Gastroesophageal sphincter (tissue), 4 donors: Measurements from ENCODE around the gene CXCR5. TPM values are rescaled to one million over a fixed set of nuclear protein-coding genes. Genes with fewer than 3 reads are reported as not detected.

Source experiments
- ATAC-seq: fragments of 150-250 bp; one replicate; pipeline ENCODE4 v1.9.1; 2016; ENCODE audit warnings: mild to moderate bottlenecking, moderate library complexity
- H3K27ac ChIP-seq, 4 donors: fragments of 200-600 bp; sonication (generic) in 3 of 4; 1 replicate in 3 of 4; 2 replicates in 1 of 4; pipeline ENCODE4 v1.5.1; 2016 to 2019
- H3K27me3 ChIP-seq: fragments of 200-600 bp; sonication (generic); one replicate; pipeline ENCODE4 v1.5.1; 2019
- H3K36me3 ChIP-seq, 2 donors: fragments of 200-600 bp; sonication (generic); one replicate each; pipeline ENCODE4 v1.5.1; 2019; ENCODE audit warnings: control low read depth in 1 of 2
- H3K4me1 ChIP-seq, 3 donors: fragments of 200-600 bp; sonication (generic); 1 replicate in 2 of 3; 2 replicates in 1 of 3; pipeline ENCODE4 v1.5.1; 2016 to 2019; ENCODE audit warnings: control low read depth in 2 of 3
- H3K4me3 ChIP-seq, 2 donors: fragments of 200-600 bp; sonication (generic); one replicate each; pipeline ENCODE4 v1.5.1; 2019; ENCODE audit warnings: mild to moderate bottlenecking in 1 of 2, moderate library complexity in 1 of 2
- H3K9me3 ChIP-seq, 3 donors: fragments of 200-600 bp; sonication (generic); one replicate each; pipeline ENCODE4 v1.5.1; 2017 to 2019; ENCODE audit warnings: control low read depth in 2 of 3
- EP300 ChIP-seq: sonication (generic); formaldehyde crosslinking; IDR thresholded peaks from one replicate; pipeline ENCODE4 v1.6.1; 2017; ENCODE audit warnings: antibody characterized with exemption, mild to moderate bottlenecking
- POLR2A ChIP-seq, 2 donors: fragments of 450-650 bp; IDR thresholded peaks; one replicate each; pipeline ENCODE4 v1.6.1; 2017; ENCODE audit warnings: antibody characterized with exemption in 2 of 2, mild to moderate bottlenecking in 2 of 2, moderate library complexity in 1 of 2
- POLR2AphosphoS5 ChIP-seq: sonication (generic); formaldehyde crosslinking; IDR thresholded peaks from one replicate; pipeline ENCODE4 v1.6.1; 2017; ENCODE audit warnings: antibody characterized with exemption
- WGBS, 2 donors: methylation state at CpG; one replicate each; pipeline ENCODE4 v1.1.5; 2018; ENCODE audit warnings: low coverage in 1 of 2; 5-methylcytosine and 5-hydroxymethylcytosine counted together
- total RNA-seq, 4 donors: library from RNA; depleted of rRNA; stranded (reverse); fragments of >200 nt; gene quantifications; one replicate each; pipeline ENCODE4 v1.1.0, GENCODE V29; 2016
- TF ChIP-seq, protein P1 (sequence below), 4 experiments: fragments of 200-600 bp in 2 of 4; fragments of 450-650 bp in 2 of 4; sonication (generic) in 1 of 4; IDR thresholded peaks; one replicate each; pipeline ENCODE4 v1.5.1; 2017 to 2019; ENCODE audit warnings: antibody characterized with exemption in 4 of 4, mild to moderate bottlenecking in 2 of 4, moderate library complexity in 2 of 4

CXCR5 gene
- total RNA-seq, 4 donors from 2014 or later: 0.08 TPM; not detected in 3

DNA sequence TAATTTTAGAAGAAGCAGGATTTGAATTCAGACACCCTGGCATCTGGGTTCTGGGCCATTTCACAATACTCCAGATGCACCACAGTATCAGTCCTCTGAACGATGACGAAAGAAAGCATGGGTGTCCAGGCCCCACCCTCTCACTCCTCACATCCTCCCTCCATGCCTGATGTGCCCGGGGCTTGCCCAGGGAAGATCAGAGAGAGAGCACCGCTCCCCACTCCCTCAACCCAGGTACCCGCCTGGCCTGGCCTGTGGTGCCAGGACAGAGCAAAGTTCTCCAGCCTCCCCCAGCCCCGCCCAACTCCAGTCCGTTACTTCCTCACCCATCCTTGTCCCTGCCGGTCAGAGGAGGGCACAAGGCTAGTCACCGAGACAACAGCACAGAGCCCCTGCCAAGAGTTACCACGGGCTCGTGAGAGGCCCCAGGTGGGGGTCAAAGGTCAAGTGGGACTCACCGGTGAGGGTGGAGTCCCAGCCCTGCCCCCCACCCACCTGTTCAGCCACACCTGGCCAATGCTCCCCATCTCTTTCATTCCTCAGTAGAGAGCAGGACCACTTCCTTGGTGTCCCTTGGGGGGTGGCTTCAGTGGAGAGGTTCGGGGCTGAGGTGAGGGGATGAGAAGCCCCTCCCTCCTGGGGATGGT lies 33.9 kb downstream of the CXCR5 start:
- Histone ChIP-seq H3K4me3 (peak overlapping the region; percentile 5 to 88), H3K9me3 (no peaks in the 10 kb centered on the region), H3K4me1 (peaks cover 36 to 100% (median 81%) of the 10 kb centered on the region in 3 donors), H3K27me3 (no peaks in the 10 kb centered on the region), H3K36me3 (no peaks in the 10 kb centered on the region), H3K27ac (peak overlapping the region; percentile 90 to 98 (median 95))
- ATAC-seq: peak; percentile 63
- WGBS, 2 donors: 0% methylated on average over 1 to 5 of the region's 13 CpGs
- TF ChIP-seq POLR2A (IDR thresholded peaks at IDR 0.05): peak in 1 of 2 donors; percentile 17
- TF ChIP-seq, protein P1, sequence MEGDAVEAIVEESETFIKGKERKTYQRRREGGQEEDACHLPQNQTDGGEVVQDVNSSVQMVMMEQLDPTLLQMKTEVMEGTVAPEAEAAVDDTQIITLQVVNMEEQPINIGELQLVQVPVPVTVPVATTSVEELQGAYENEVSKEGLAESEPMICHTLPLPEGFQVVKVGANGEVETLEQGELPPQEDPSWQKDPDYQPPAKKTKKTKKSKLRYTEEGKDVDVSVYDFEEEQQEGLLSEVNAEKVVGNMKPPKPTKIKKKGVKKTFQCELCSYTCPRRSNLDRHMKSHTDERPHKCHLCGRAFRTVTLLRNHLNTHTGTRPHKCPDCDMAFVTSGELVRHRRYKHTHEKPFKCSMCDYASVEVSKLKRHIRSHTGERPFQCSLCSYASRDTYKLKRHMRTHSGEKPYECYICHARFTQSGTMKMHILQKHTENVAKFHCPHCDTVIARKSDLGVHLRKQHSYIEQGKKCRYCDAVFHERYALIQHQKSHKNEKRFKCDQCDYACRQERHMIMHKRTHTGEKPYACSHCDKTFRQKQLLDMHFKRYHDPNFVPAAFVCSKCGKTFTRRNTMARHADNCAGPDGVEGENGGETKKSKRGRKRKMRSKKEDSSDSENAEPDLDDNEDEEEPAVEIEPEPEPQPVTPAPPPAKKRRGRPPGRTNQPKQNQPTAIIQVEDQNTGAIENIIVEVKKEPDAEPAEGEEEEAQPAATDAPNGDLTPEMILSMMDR (IDR thresholded peaks at IDR 0.05): peak in 1 of 4 experiments; percentile 6
- no peak for TF ChIP-seq EP300
- peak; percentile 74 for TF ChIP-seq POLR2AphosphoS5

DNA sequence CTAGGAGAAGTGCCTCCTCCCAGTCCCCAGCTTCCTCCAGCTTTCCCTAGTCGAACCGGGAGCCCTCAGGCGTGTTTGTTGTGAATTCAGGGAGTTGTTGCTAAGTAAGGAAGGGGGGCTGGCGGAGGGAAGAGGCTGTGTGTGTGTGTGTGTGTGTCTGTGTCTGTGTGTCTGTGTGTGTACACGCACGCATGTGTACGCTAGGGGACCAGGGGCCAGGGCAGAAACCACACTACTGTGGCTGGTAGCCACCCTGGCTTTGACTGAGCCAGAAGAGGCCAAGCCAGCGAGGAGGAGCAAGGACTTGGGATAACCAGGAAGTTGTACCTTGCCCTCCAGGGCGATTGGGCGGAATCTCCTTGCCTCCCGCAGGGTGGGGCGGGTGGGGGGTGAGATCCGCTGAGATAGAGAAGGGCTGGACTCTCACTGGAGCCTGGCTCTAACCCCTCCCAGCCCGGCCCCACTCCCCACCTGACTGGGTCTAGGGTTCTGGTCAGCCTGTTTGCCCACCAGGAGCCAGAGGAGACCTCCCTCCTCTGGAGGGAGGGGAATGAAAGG lies 34.5 kb downstream of the CXCR5 start:
- Histone ChIP-seq H3K4me3 (peak overlapping the region; percentile 16 to 88), H3K4me1 (peaks cover 30 to 100% (median 81%) of the 10 kb centered on the region in 3 donors), H3K27me3 (no peaks in the 10 kb centered on the region), H3K9me3 (no peaks in the 10 kb centered on the region), H3K27ac (peak overlapping the region; percentile 90 to 98 (median 95)), H3K36me3 (no peaks in the 10 kb centered on the region)
- ATAC-seq: peak; percentile 24
- WGBS, 2 donors: 0% methylated on average over 2 of the region's 14 CpGs; no CpG with 5 or more reads in 1 of the 2 donors
- TF ChIP-seq, protein P1 (IDR thresholded peaks at IDR 0.05): peak in 1 of 4 experiments; percentile 21
- peak in 1 of 2 donors; percentile 7 for TF ChIP-seq POLR2A (IDR thresholded peaks at IDR 0.05)
- peak; percentile 39 for TF ChIP-seq POLR2AphosphoS5
- no peak for TF ChIP-seq EP300

DNA sequence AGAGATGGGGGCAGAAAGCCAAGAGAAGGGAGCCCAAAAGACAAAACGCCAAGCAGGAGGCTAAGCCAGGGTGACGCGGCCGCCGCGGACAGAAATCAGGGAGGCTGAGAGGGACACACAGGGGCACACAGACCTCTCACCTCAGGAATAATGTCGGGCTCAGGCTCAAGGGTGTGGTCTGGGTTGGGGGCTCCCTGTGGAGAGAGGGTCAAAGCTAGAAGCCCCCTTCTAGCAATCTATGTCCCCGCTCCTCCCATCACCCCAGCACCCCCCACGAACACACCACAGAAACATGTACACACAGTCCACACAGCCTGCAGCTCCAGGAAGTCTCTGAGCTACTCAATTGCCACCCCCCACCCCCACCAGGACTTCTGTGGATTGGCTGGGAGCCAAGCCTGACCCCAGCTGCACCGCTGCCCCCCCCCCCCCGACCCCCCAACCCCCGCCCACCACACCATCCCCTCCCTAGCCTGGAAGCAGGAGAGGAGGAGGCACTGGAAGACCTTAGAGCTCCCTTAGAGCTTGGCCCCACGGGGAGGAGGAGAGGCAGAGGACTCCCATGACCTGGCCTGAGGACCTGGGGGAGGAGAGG lies 35.1 kb downstream of the CXCR5 start:
- no peaks in the 10 kb centered on the region for H3K9me3 ChIP-seq
- ATAC-seq: no peak
- peaks cover 27 to 100% (median 81%) of the 10 kb centered on the region in 3 donors for H3K4me1 ChIP-seq
- H3K36me3 ChIP-seq: no peaks in the 10 kb centered on the region
- no peaks in the 10 kb centered on the region for H3K27me3 ChIP-seq
- peak overlapping the region; percentile 90 to 98 (median 95) for H3K27ac ChIP-seq
- peak overlapping the region; percentile 16 to 88 for H3K4me3 ChIP-seq
- TF ChIP-seq EP300 (no peak), POLR2AphosphoS5 (no peak), POLR2A (IDR thresholded peaks at IDR 0.05) (no peak)
- TF ChIP-seq, protein P1 (IDR thresholded peaks at IDR 0.05): no peak
- WGBS, 2 donors: 0 to 13% methylated on average over 7 to 8 of the region's 13 CpGs

DNA sequence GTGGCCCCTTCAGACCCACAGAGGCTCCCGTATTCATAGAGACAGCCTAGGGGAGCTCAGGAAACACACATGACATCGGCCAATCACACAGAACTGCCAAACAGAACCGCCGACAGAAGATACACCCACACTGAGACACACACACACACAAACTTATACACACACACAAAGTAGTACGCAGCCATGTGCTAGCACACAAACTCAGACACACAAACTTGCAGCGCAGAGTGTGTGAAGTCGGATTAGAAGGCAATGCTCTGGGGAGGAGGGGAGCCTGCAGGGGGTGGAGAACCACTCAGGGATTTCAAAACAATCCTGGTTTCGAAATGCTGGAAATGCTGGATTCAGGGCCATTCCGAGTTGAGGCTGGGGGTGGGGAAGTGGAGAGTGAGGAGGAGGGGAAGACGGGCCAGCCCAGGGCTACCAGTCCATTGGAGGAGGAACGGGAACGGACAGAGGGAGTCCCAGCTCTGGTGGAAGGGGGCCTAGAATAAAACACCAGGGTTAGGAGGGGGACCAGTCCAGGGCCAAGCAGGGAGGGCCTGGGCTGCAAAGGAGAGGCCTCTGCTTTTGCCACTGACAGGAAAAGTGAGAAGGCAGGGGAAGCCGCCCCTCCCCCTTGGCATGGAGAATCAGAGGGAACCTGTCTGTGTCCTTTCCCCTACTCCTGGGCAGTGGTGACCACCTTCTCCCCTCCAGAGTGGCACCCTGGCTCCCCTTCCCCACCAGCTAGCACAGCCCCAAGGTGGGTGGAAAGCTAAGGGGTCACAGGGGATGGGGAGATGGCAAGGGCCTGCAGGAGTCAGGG lies 37.6 kb downstream of the CXCR5 start:
- peak overlapping the region; percentile 88 to 94 for H3K4me3 ChIP-seq
- peak; percentile 72 for TF ChIP-seq POLR2AphosphoS5
- TF ChIP-seq POLR2A (IDR thresholded peaks at IDR 0.05): no peak
- TF ChIP-seq, protein P1 (IDR thresholded peaks at IDR 0.05): no peak
- no peak for TF ChIP-seq EP300
- H3K27ac ChIP-seq: peak overlapping the region; percentile 90 to 98 (median 95)
- no peaks in the 10 kb centered on the region for H3K36me3 ChIP-seq
- no peaks in the 10 kb centered on the region for H3K27me3 ChIP-seq
- 0% methylated on average over 2 to 6 of the region's 13 CpGs for WGBS, 2 donors
- peaks cover 10 to 86% (median 56%) of the 10 kb centered on the region in 3 donors for H3K4me1 ChIP-seq
- ATAC-seq: peak; percentile 45
- H3K9me3 ChIP-seq: no peaks in the 10 kb centered on the region
